Activated CD8-positive, alpha-beta T cell treated with anti-CD3 and anti-CD28 coated beads for 36 hours (primary cell): ENCODE data around the gene NR2F1-AS1. TPM values are rescaled to one million over a fixed set of nuclear protein-coding genes. Genes with fewer than 3 reads are reported as not detected.

Source experiments
- ATAC-seq: fragments of 200-7000 bp; cut with Tn5 transposase; one replicate; pipeline ENCODE4 v1.10.0; 2021; ENCODE audit warnings: mild to moderate bottlenecking, moderate library complexity
- CTCF ChIA-PET: fragments of 350-600 bp; sonication (Branson Sonifier 250); formaldehyde crosslinking; loops from one replicate; lab custom pipeline; 2021; ENCODE audit warnings: antibody characterized with exemption; lab: Charles Lee
- POLR2A ChIA-PET: fragments of 350-600 bp; sonication (Branson Sonifier 250); formaldehyde crosslinking; loops from one replicate; lab custom pipeline; 2021; ENCODE audit warnings: antibody characterized with exemption; lab: Charles Lee
- DNase-seq: peaks from one replicate; pipeline ENCODE4 v3.0.0-alpha.2; 2020
- H3K27ac Mint-ChIP-seq: one replicate; pipeline ENCODE4 v1.8.0; 2021; ENCODE audit warnings: mild to moderate bottlenecking, mixed read lengths
- H3K27me3 Mint-ChIP-seq: one replicate; pipeline ENCODE4 v1.8.0; 2021; ENCODE audit warnings: mixed read lengths
- H3K36me3 Mint-ChIP-seq: one replicate; pipeline ENCODE4 v1.8.0; 2021; ENCODE audit warnings: low read depth, mixed read lengths
- H3K4me1 Mint-ChIP-seq: one replicate; pipeline ENCODE4 v1.8.0; 2021; ENCODE audit warnings: low read depth, mixed read lengths
- H3K4me3 Mint-ChIP-seq: one replicate; pipeline ENCODE4 v1.8.0; 2021; ENCODE audit warnings: mild to moderate bottlenecking, moderate library complexity, mixed read lengths
- H3K9me3 Mint-ChIP-seq: one replicate; pipeline ENCODE4 v1.8.0; 2021; ENCODE audit warnings: mixed read lengths
- CTCF ChIP-seq: fragments of 200-600 bp; IDR thresholded peaks from one replicate; pipeline ENCODE4 v1.8.0; 2022; ENCODE audit warnings: antibody characterized with exemption, mild to moderate bottlenecking
- intact Hi-C: fragments of 100-400 bp; cut with micrococcal nuclease; formaldehyde crosslinking; loops from one replicate; pipeline ENCODE4 v1.10.0; 2022
- total RNA-seq, 2 experiments: library from RNA; stranded (reverse); gene quantifications; one replicate each; pipeline ENCODE4 v1.2.3, GENCODE V29; 2021

The NR2F1-AS1 gene
- total RNA-seq, 2 experiments from 2014 or later: not detected

- Mint-ChIP-seq H3K4me1 (peaks cover 32% of the 10 kb centered on the region), H3K27me3 (peaks cover 85% of the 10 kb centered on the region), H3K27ac (no peak overlapping the region), H3K4me3 (no peak overlapping the region), H3K36me3 (peaks cover 7% of the 10 kb centered on the region), H3K9me3 (peaks cover 8% of the 10 kb centered on the region)
- TF ChIP-seq CTCF: no peak
- POLR2A ChIA-PET: no interaction called here
- DNase-seq: no peak
- CTCF ChIA-PET: interaction anchor here (1.8 to 2.2 kb wide), 2 partner anchors 13 to 210 kb away, joined by 4 to 7 read pairs; no protein-coding TSS in a partner anchor
- intact Hi-C loops: no loop called here
- ATAC-seq: no peak
These were observed 9.5 kb upstream of the NR2F1-AS1 start for GRCh38 chr5:93590493-93590892.

- H3K9me3 Mint-ChIP-seq: peaks cover 6% of the 10 kb centered on the region
- H3K4me1 Mint-ChIP-seq: peaks cover 30% of the 10 kb centered on the region
- no peak overlapping the region for H3K4me3 Mint-ChIP-seq
- DNase-seq (no peak), ATAC-seq (no peak)
- no peak for TF ChIP-seq CTCF
- ChIA-PET CTCF (interaction anchor here (2.2 kb wide), 1 partner anchor 211 kb away, joined by 7 read pairs; no protein-coding TSS in a partner anchor), POLR2A (no interaction called here)
- peaks cover 82% of the 10 kb centered on the region for H3K27me3 Mint-ChIP-seq
- peaks cover 5% of the 10 kb centered on the region for H3K36me3 Mint-ChIP-seq
- intact Hi-C loops: no loop called here
- H3K27ac Mint-ChIP-seq: no peak overlapping the region
These were observed 8.8 kb upstream of the NR2F1-AS1 start for GRCh38 chr5:93589829-93590215.

GRCh38 chr5:93589152-93589828, 8.3 kb upstream of the NR2F1-AS1 start:
- peaks cover 76% of the 10 kb centered on the region for H3K27me3 Mint-ChIP-seq
- no peak overlapping the region for H3K27ac Mint-ChIP-seq
- DNase-seq: no peak
- ChIA-PET CTCF (interaction anchor here (1.0 to 3.3 kb wide), 3 partner anchors 12 to 211 kb away, joined by 3 to 13 read pairs (median 7); no protein-coding TSS in a partner anchor), POLR2A (interaction anchor here (0.7 kb wide), 1 partner anchor 191 kb away, joined by 3 read pairs; no protein-coding TSS in a partner anchor)
- no peak for TF ChIP-seq CTCF
- intact Hi-C loops: no loop called here
- H3K9me3 Mint-ChIP-seq: peaks cover 6% of the 10 kb centered on the region
- peaks cover 29% of the 10 kb centered on the region for H3K4me1 Mint-ChIP-seq
- no peak overlapping the region for H3K4me3 Mint-ChIP-seq
- H3K36me3 Mint-ChIP-seq: peaks cover 5% of the 10 kb centered on the region
- no peak for ATAC-seq

GRCh38 chr5:93588352-93589151, 7.5 kb upstream of the NR2F1-AS1 start:
- H3K9me3 Mint-ChIP-seq: peaks cover 6% of the 10 kb centered on the region
- no peak for TF ChIP-seq CTCF
- ChIA-PET CTCF (interaction anchor here (1.0 to 3.3 kb wide), 3 partner anchors 12 to 20 kb away, joined by 3 to 13 read pairs (median 5); no protein-coding TSS in a partner anchor), POLR2A (interaction anchor here (0.6 to 0.7 kb wide), 2 partner anchors 190 to 324 kb away, joined by 3 read pairs; no protein-coding TSS in a partner anchor)
- no peak overlapping the region for H3K27ac Mint-ChIP-seq
- intact Hi-C loops: no loop called here
- H3K27me3 Mint-ChIP-seq: peaks cover 72% of the 10 kb centered on the region
- peaks cover 29% of the 10 kb centered on the region for H3K4me1 Mint-ChIP-seq
- H3K36me3 Mint-ChIP-seq: peaks cover 5% of the 10 kb centered on the region
- H3K4me3 Mint-ChIP-seq: peak overlapping the region; percentile 26
- ATAC-seq (no peak), DNase-seq (no peak)
